GM19468 (cell line): Measurements from ENCODE around the gene PAM16.
"Not testable (repeated sequence)": the region's sequence is repeated elsewhere in the genome, so short reads cannot be mapped to it uniquely, and the experiment has no call there.

Experiments
- ATAC-seq: cut with Tn5 transposase; IDR thresholded peaks from one replicate; pipeline ENCODE4 v1.9.1; 2021; ENCODE audit warnings: mild to moderate bottlenecking, moderate library complexity, moderate number of reproducible peaks; ENCODE audit not compliant: unreplicated experiment; ENCODE audit errors: extremely low read depth

PAM16 gene

GRCh38 chr16:4338712-4339299, 12.3 kb downstream of the PAM16 start:
- ATAC-seq, result no peak

- ATAC-seq, result no peak
These were observed 13.0 kb downstream of the PAM16 start for GRCh38 chr16:4338125-4338582.

- ATAC-seq, result no peak
These were observed 13.5 kb downstream of the PAM16 start for GRCh38 chr16:4337540-4338088.

GRCh38 chr16:4336701-4337539, 14.2 kb downstream of the PAM16 start:
- no peak for ATAC-seq

- ATAC-seq, result no peak
These were observed 16.2 kb downstream of the PAM16 start for GRCh38 chr16:4334724-4335495.

GRCh38 chr16:4333714-4334113, 17.4 kb downstream of the PAM16 start:
- ATAC-seq, result not testable (repeated sequence)

- ATAC-seq, result no peak
These were observed 17.8 kb downstream of the PAM16 start for GRCh38 chr16:4333308-4333638.

GRCh38 chr16:4332623-4333307, 18.4 kb downstream of the PAM16 start:
- ATAC-seq, result no peak

- ATAC-seq, result no peak
These were observed 19.0 kb downstream of the PAM16 start for GRCh38 chr16:4332083-4332482.

GRCh38 chr16:4330277-4330874, 20.7 kb downstream of the PAM16 start:
- no peak for ATAC-seq

- no peak for ATAC-seq
These were observed 22.0 kb downstream of the PAM16 start for GRCh38 chr16:4328782-4329775.

GRCh38 chr16:4328046-4328781, 22.9 kb downstream of the PAM16 start:
- ATAC-seq, result no peak

GRCh38 chr16:4327386-4328045, 23.6 kb downstream of the PAM16 start:
- ATAC-seq, result no peak

- no peak for ATAC-seq
These were observed 25.8 kb downstream of the PAM16 start for GRCh38 chr16:4325253-4325758.

GRCh38 chr16:4324492-4325252, 26.4 kb downstream of the PAM16 start:
- no peak for ATAC-seq

- no peak for ATAC-seq
These were observed 27.2 kb downstream of the PAM16 start for GRCh38 chr16:4323845-4324488.
